ENCODE measurements around the gene CPT1A. TPM values are rescaled to one million over a fixed set of nuclear protein-coding genes. Genes with fewer than 3 reads are reported as not detected.

The CPT1A gene
- total RNA-seq, 1 experiment from 2014 or later = 29.7 TPM

- DNase-seq (ENCODE audit: low read depth) = no peak
Measured at GRCh38 chr11:68710409-68710808, 131.3 kb downstream of the CPT1A start.

GRCh38 chr11:68709062-68709461, 132.7 kb downstream of the CPT1A start:
- DNase-seq (ENCODE audit: low read depth) = no peak

DNA sequence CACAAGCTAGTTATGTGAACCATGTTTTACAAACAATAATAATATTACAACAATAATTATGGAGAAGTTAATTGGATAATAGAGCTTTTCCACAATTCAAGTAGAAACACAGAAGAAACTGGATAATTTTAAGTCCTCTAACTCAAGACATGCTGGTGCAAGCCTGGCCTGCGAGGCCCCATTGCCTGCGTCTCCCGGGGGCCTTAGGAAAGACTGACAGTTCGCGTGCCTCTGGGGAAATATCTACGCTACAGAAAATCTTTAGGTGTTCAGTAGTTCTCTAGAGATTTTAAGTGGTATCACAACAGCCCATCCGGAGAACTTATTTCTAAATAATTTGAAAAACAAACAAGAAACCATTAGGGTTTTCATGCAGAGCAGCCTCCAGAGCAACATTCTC, 134.2 kb downstream of the CPT1A start:
- DNase-seq (ENCODE audit: low read depth) = no peak

DNA sequence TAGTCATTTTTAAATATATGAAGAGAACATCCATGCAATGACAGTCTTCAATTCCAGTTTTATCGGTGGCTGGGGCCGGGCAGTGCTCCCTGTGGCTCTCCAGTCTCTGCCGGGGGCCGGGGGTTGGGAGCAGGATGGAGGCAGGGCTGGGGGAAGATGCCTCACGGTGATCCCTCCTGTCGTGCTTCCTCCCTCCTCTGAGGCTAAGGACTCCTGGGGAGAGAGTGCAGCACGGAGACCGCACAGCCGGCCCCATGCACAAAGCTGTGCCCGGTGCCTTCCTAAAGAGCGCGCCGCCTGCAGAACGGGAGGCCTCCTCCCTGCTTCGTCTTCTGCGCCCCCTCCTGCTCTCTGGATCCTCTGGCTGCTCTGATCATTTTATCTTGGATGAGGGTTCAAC, 136.8 kb downstream of the CPT1A start:
- DNase-seq (ENCODE audit: low read depth) = no peak

Other genes starting within 250 kb of the CPT1A start
- not detected in 2 replicates for gene GAL, start 157.4 kb downstream of the CPT1A start, total RNA-seq (2014; rRNA removed; shearing (Covaris generic))
- gene TESMIN, start 90.4 kb downstream of the CPT1A start, total RNA-seq (2014; rRNA removed; shearing (Covaris generic)) = 0.96 and 1.1 TPM in 2 replicates
- 116 and 134 TPM in 2 replicates for gene MRPL21, start 61.9 kb upstream of the CPT1A start, total RNA-seq (2014; rRNA removed; shearing (Covaris generic))
- 5.3 and 5.4 TPM in 2 replicates for gene IGHMBP2, start 62.0 kb upstream of the CPT1A start, total RNA-seq (2014; rRNA removed; shearing (Covaris generic))
- gene MRGPRD, start 139.1 kb upstream of the CPT1A start, total RNA-seq (2014; rRNA removed; shearing (Covaris generic)) = not detected in 2 replicates
- gene MRGPRF, start 171.3 kb upstream of the CPT1A start, total RNA-seq (2014; rRNA removed; shearing (Covaris generic)) = under 0.01 TPM in 1 of 2 replicates, not detected in the other
- 3.2 and 4.7 TPM in 2 replicates for gene TPCN2, start 207.0 kb upstream of the CPT1A start, total RNA-seq (2014; rRNA removed; shearing (Covaris generic))